ENCODE data around the gene PCDHGA5.
"Not testable (repeated sequence)": the region's sequence is repeated elsewhere in the genome, so short reads cannot be mapped to it uniquely, and the experiment has no call there.

Gene PCDHGA5

GRCh38 chr5:141374627-141375026 is 10.7 kb downstream of the PCDHGA5 start:
- no peaks in the 10 kb centered on the region for H3K4me1 ChIP-seq (ENCODE audit: low read length)
- H3K4me3 ChIP-seq (ENCODE audit: low read length): no peak overlapping the region
- TF ChIP-seq EZH2phosphoT487 (IDR thresholded peaks at IDR 0.05; ENCODE audit: low read depth) (no peak), CTCF (IDR thresholded peaks at IDR 0.05; ENCODE audit: low read depth, low read length) (no peak)
- H3K36me3 ChIP-seq (replicated peaks; ENCODE audit: low read depth, low read length): no peaks in the 10 kb centered on the region
- H3K4me2 ChIP-seq (ENCODE audit: low read length): no peak overlapping the region
- H2AFZ ChIP-seq (ENCODE audit: low read depth, low read length): no peak overlapping the region
- H3K9ac ChIP-seq (ENCODE audit: low read length): no peak overlapping the region
- no peak overlapping the region for H3K27ac ChIP-seq (ENCODE audit: low read length)
- H4K20me1 ChIP-seq (ENCODE audit: insufficient read depth, low read length): no peaks in the 10 kb centered on the region
- H3K79me2 ChIP-seq (ENCODE audit: low read length): no peaks in the 10 kb centered on the region
- H3K27me3 ChIP-seq (ENCODE audit: low read depth, low read length): no peaks in the 10 kb centered on the region
- H3K9me3 ChIP-seq (ENCODE audit: insufficient read depth, low read length): no peaks in the 10 kb centered on the region

GRCh38 chr5:141375444-141376155 is 11.6 kb downstream of the PCDHGA5 start:
- not testable (repeated sequence) for H3K4me3 ChIP-seq (ENCODE audit: low read length); H3K9me3 ChIP-seq (ENCODE audit: insufficient read depth, low read length); H3K27me3 ChIP-seq (ENCODE audit: low read depth, low read length); H3K9ac ChIP-seq (ENCODE audit: low read length); H3K79me2 ChIP-seq (ENCODE audit: low read length); H2AFZ ChIP-seq (ENCODE audit: low read depth, low read length); H3K4me1 ChIP-seq (ENCODE audit: low read length); H3K4me2 ChIP-seq (ENCODE audit: low read length); H3K27ac ChIP-seq (ENCODE audit: low read length); H4K20me1 ChIP-seq (ENCODE audit: insufficient read depth, low read length); H3K36me3 ChIP-seq (replicated peaks; ENCODE audit: low read depth, low read length)

GRCh38 chr5:141382469-141383294 is 18.7 kb downstream of the PCDHGA5 start, which contains the start of gene PCDHGA7:
Gene PCDHGA7, plus strand, starts transcription at chr5:141382742. Its CDS starts 158 bp downstream, at chr5:141382900.
- H3K4me3 ChIP-seq (ENCODE audit: low read length): no peak within 1 kb of the TSS
- no peaks in the 10 kb centered on the region for H3K27me3 ChIP-seq (ENCODE audit: low read depth, low read length)
- H4K20me1 ChIP-seq (ENCODE audit: insufficient read depth, low read length): no peaks in the 10 kb centered on the region
- H3K4me1 ChIP-seq (ENCODE audit: low read length): no peaks in the 10 kb centered on the region
- no peak within 1 kb of the TSS for H3K4me2 ChIP-seq (ENCODE audit: low read length)
- no peaks in the 10 kb centered on the region for H3K36me3 ChIP-seq (replicated peaks; ENCODE audit: low read depth, low read length)
- H3K79me2 ChIP-seq (ENCODE audit: low read length): no peaks in the 10 kb centered on the region
- H3K9ac ChIP-seq (ENCODE audit: low read length): no peak within 1 kb of the TSS
- no peak for TF ChIP-seq CTCF (IDR thresholded peaks at IDR 0.05; ENCODE audit: low read depth, low read length)
- no peak for TF ChIP-seq EZH2phosphoT487 (IDR thresholded peaks at IDR 0.05; ENCODE audit: low read depth)
- H2AFZ ChIP-seq (ENCODE audit: low read depth, low read length): no peak within 1 kb of the TSS
- no peaks in the 10 kb centered on the region for H3K9me3 ChIP-seq (ENCODE audit: insufficient read depth, low read length)
- no peak within 1 kb of the TSS for H3K27ac ChIP-seq (ENCODE audit: low read length)

- TF ChIP-seq CTCF (IDR thresholded peaks at IDR 0.05; ENCODE audit: low read depth, low read length): no peak
- no peak for TF ChIP-seq EZH2phosphoT487 (IDR thresholded peaks at IDR 0.05; ENCODE audit: low read depth)
- no peaks in the 10 kb centered on the region for H3K4me1 ChIP-seq (ENCODE audit: low read length)
- no peaks in the 10 kb centered on the region for H3K36me3 ChIP-seq (replicated peaks; ENCODE audit: low read depth, low read length)
- no peak overlapping the region for H3K4me3 ChIP-seq (ENCODE audit: low read length)
- no peak overlapping the region for H3K27ac ChIP-seq (ENCODE audit: low read length)
- H3K79me2 ChIP-seq (ENCODE audit: low read length): no peaks in the 10 kb centered on the region
- no peak overlapping the region for H2AFZ ChIP-seq (ENCODE audit: low read depth, low read length)
- H3K9me3 ChIP-seq (ENCODE audit: insufficient read depth, low read length): no peaks in the 10 kb centered on the region
- H4K20me1 ChIP-seq (ENCODE audit: insufficient read depth, low read length): no peaks in the 10 kb centered on the region
- H3K4me2 ChIP-seq (ENCODE audit: low read length): no peak overlapping the region
- H3K27me3 ChIP-seq (ENCODE audit: low read depth, low read length): no peaks in the 10 kb centered on the region
- no peak overlapping the region for H3K9ac ChIP-seq (ENCODE audit: low read length)
Measured at GRCh38 chr5:141383345-141383744, 19.4 kb downstream of the PCDHGA5 start.

Data from OCI-LY3 (cell line).